GM10248 (cell line): ENCODE measurements around the gene PCCA.

ENCODE experiments used
- CTCF ChIA-PET: fragments of 300-600 bp; sonication (Branson Sonifier 250); formaldehyde crosslinking; extraction: SDS; loops from one replicate; lab custom pipeline; 2021; ENCODE audit warnings: antibody characterized with exemption; lab: Yijun Ruan, JAX
- POLR2A ChIA-PET: fragments of 350-650 bp; sonication (Branson Sonifier 250); formaldehyde crosslinking; extraction: SDS; loops from one replicate; lab custom pipeline; 2020; ENCODE audit warnings: antibody characterized with exemption; lab: Yijun Ruan, JAX
- DNase-seq: peaks from one replicate; pipeline ENCODE4 v3.0.0; 2012; ENCODE audit errors: extremely low spot score
- TF ChIP-seq, protein P1 (sequence below): IDR thresholded peaks from 2 replicates; pipeline ENCODE4 v1.5.1; 2012; ENCODE audit warnings: mild to moderate bottlenecking, low read depth; ENCODE audit errors: extremely low read depth, missing control alignments, control extremely low read depth

The PCCA gene

DNA sequence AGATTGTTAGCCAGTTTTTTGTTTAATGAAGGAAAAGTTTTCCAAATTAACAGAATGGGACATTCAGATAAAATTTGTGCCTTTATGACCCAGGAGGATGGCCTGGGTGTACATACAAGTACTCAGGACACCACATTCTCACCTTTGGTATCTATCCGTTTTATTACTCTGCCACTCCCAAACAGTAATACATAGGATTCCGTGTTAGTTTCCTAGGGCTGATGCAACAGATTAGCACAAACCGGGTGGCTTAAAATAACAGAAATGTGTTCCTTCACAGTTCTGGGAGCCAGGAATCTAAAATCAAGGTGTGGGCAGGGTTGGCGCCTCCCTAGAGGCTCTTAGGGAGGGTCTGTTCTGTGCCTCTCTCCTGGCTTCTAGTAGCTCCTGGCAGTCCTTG, 369.8 kb downstream of the PCCA start:
- ChIA-PET POLR2A (no interaction called here), CTCF (no interaction called here)
- DNase-seq: no peak
- TF ChIP-seq, protein P1, sequence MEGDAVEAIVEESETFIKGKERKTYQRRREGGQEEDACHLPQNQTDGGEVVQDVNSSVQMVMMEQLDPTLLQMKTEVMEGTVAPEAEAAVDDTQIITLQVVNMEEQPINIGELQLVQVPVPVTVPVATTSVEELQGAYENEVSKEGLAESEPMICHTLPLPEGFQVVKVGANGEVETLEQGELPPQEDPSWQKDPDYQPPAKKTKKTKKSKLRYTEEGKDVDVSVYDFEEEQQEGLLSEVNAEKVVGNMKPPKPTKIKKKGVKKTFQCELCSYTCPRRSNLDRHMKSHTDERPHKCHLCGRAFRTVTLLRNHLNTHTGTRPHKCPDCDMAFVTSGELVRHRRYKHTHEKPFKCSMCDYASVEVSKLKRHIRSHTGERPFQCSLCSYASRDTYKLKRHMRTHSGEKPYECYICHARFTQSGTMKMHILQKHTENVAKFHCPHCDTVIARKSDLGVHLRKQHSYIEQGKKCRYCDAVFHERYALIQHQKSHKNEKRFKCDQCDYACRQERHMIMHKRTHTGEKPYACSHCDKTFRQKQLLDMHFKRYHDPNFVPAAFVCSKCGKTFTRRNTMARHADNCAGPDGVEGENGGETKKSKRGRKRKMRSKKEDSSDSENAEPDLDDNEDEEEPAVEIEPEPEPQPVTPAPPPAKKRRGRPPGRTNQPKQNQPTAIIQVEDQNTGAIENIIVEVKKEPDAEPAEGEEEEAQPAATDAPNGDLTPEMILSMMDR: no peak

DNA sequence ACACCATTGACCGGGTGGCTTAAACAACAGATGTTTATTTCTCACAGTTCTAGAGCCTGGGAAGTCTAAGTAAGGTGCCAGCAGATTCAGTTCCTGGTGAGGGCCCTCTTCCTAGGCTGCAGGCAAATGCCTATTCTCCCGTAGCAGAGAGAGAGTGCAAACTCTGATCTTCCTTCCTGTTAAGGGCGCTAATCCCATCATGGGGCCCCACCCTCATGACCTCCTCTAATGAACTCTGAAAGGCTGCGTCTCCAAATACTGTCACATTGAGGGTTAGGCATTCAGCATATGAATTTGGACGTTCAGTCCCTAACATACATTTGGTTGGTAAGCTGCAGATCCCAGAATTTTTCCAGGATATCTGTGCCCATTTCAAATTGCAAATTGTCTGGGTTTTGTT, 370.9 kb downstream of the PCCA start:
- TF ChIP-seq, protein P1: no peak
- ChIA-PET CTCF (interaction anchor here (1.0 to 1.4 kb wide), 2 partner anchors 17 to 55 kb away, joined by 3 to 4 read pairs; no protein-coding TSS in a partner anchor), POLR2A (no interaction called here)
- no peak for DNase-seq

DNA sequence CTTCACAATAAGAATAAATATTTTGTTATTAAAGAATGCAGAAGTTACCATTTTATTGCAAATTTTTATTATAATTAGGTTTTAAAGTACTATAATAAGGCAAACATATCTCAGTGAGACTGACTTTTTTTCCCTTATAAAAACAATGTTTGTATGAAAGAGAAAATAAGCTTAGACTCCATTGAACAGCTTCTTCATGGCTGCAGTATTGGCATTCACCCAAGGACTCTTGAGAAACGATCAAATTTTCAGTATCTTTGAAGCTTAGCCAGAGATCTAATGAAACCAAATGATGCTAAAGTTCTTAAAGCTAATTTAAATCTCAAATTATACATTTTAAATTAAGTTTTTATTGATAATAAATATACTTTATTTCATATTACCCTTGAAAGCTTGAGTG, 371.4 kb downstream of the PCCA start:
- ChIA-PET POLR2A (no interaction called here), CTCF (interaction anchor here (1.4 kb wide), 1 partner anchor 18 kb away, joined by 4 read pairs; no protein-coding TSS in a partner anchor)
- DNase-seq: no peak
- TF ChIP-seq, protein P1: no peak

DNA sequence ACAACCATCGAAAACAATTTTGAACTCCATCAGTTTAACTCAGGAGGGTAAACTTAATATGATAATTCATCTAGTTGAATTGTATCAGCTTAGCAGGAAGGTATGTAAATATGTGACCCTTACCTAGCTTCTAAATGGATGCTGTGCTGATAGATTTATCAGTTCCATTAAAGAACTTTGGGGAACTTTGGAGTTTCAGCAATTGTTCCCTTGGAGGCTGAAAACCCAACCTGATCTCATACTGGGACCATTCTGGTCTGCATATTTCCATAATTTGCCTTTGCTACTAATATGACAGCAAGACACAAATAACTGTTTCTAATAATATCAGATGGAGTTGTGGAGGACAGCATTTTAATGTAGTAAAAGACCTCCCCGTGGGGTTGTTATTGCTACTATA, 371.9 kb downstream of the PCCA start:
- ChIA-PET CTCF (interaction anchor here (1.4 kb wide), 1 partner anchor 18 kb away, joined by 4 read pairs; no protein-coding TSS in a partner anchor), POLR2A (no interaction called here)
- no peak for DNase-seq
- TF ChIP-seq, protein P1: no peak

DNA sequence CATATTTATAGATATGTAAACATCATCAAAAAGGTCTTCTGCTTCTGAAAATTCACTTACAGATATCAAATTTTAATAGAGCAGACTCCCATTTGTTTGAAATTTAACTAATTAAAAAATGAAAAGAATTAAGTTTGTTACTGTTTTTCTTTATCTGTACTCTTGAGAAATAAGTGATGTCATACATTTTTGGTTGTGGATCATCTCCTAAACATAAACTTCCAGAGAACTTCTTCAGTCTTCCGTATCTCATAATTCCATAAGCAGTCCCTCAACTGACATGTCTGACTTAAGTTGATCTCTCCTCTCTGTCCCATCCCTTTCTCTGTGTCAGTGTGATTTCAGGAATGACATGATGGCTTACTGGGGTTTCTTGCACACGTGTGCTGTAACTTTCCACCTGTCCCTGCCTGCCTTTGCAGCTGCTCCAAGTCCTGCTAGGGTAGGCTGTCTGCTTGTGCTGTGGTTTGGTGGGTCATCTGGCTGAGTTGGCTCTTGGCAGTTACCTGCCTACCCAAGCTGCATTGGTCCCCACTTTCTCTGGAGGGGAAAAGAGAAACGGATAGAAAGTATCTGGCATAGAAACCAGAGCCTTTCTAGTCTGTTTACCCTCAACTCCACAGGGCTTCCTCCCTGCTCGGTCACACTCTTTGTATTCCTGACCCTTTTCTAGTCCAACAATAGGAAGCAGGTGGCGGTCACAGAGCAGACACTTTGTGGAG, 372.6 kb downstream of the PCCA start:
- POLR2A ChIA-PET: no interaction called here
- no peak for DNase-seq
- TF ChIP-seq, protein P1: no peak
- CTCF ChIA-PET: no interaction called here

DNA sequence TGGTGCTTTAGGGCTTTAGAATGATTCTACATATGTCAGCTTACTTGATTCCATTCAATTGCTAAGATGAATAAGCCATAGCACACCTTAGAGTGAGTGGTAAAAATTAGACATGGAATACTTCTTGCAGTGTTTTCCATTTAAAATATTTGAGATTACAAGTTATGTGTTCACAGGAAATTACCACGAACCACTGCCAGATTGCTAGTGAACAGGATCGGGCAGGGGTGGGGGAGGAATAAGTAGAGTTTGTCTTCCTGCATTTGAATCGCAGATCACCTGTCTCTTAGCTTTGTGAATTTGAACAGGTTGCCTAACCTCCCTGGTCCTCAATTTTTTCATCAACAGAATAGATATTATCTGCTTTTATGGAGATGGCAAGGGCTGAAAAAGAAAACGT, 375.1 kb downstream of the PCCA start:
- DNase-seq: no peak
- CTCF ChIA-PET: interaction anchor here (1.0 kb wide), 1 partner anchor 9 kb away, joined by 3 read pairs; no protein-coding TSS in a partner anchor
- TF ChIP-seq, protein P1: no peak
- POLR2A ChIA-PET: no interaction called here

DNA sequence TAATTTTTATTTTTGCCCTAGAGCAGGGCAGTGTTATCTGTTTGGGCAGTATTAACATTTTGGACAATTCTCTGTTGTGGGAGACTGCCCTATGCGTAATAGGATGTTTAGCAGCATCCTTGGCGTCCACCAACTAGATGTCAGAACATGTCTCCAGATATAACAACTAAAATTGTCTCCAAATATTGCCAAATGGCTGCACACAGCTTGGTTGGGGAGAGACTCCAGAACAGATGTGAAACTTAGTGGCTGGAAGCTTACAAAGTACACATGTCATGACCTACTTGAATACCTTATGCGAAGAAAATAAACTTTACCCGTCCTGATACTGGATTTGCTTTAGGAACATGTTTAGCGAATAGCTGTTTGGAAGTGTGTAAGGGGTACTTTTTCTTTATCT, 376.7 kb downstream of the PCCA start:
- ChIA-PET POLR2A (no interaction called here), CTCF (interaction anchor here (0.6 kb wide), 1 partner anchor 810 kb away, joined by 3 read pairs; no protein-coding TSS in a partner anchor)
- no peak for DNase-seq
- TF ChIP-seq, protein P1: no peak
